H9 (cell line): Measurements from ENCODE around the gene NDUFB3. TPM values are rescaled to one million over a fixed set of nuclear protein-coding genes. Genes with fewer than 3 reads are reported as not detected.

Experiments used
- DNase-seq: peaks from one replicate; pipeline ENCODE4 v3.0.0-alpha.2; 2017
- H2AFZ ChIP-seq: one replicate; pipeline ENCODE4 v1.6.1; 2013; ENCODE audit warnings: mild to moderate bottlenecking, low read length, control low read depth, moderate library complexity
- H2AK5ac ChIP-seq: 2 replicates; pipeline ENCODE4 v1.6.1; 2013; ENCODE audit warnings: low read length, control low read depth, mixed read lengths; ENCODE audit not compliant: insufficient read length
- H2BK120ac ChIP-seq: one replicate; pipeline ENCODE4 v1.6.1; 2013; ENCODE audit warnings: low read depth, mild to moderate bottlenecking, low read length, control low read depth, inconsistent platforms; ENCODE audit not compliant: poor library complexity, severe bottlenecking
- H2BK12ac ChIP-seq: 2 replicates; pipeline ENCODE4 v1.6.1; 2013; ENCODE audit warnings: low read length, control low read depth, mixed read lengths, low read depth; ENCODE audit not compliant: insufficient read length
- H2BK15ac ChIP-seq: 2 replicates; pipeline ENCODE4 v1.6.1; 2013; ENCODE audit warnings: low read depth, low read length, control low read depth
- H2BK20ac ChIP-seq: one replicate; pipeline ENCODE4 v1.6.1; 2013; ENCODE audit warnings: low read depth, mild to moderate bottlenecking, low read length, control low read depth, inconsistent platforms; ENCODE audit not compliant: poor library complexity, severe bottlenecking
- H2BK5ac ChIP-seq: 2 replicates; pipeline ENCODE4 v1.6.1; 2013; ENCODE audit warnings: low read length, control low read depth, mixed read lengths; ENCODE audit not compliant: insufficient read length
- H3K14ac ChIP-seq: 2 replicates; pipeline ENCODE4 v1.6.1; 2013; ENCODE audit warnings: low read length, control low read depth; ENCODE audit not compliant: insufficient read depth
- H3K18ac ChIP-seq: 2 replicates; pipeline ENCODE4 v1.6.1; 2013; ENCODE audit warnings: low read depth, mild to moderate bottlenecking, mixed read lengths, low read length, control low read depth; ENCODE audit not compliant: insufficient read length
- H3K23ac ChIP-seq: 2 replicates; pipeline ENCODE4 v1.6.1; 2013; ENCODE audit warnings: low read length, control low read depth, mixed read lengths, low read depth; ENCODE audit not compliant: insufficient read length
- H3K23me2 ChIP-seq: 2 replicates; pipeline ENCODE4 v1.6.1; 2013; ENCODE audit warnings: low read depth, mild to moderate bottlenecking, mixed read lengths, low read length, control low read depth; ENCODE audit not compliant: insufficient read length, poor library complexity, severe bottlenecking
- H3K27ac ChIP-seq: 2 replicates; pipeline ENCODE4 v1.5.1; 2013; ENCODE audit warnings: low read length, control low read depth, mixed read lengths, low read depth; ENCODE audit not compliant: insufficient read length
- H3K27me3 ChIP-seq: 2 replicates; pipeline ENCODE4 v1.6.1; 2013; ENCODE audit warnings: low read length, control low read depth, inconsistent platforms; ENCODE audit not compliant: insufficient read depth
- H3K4ac ChIP-seq: 2 replicates; pipeline ENCODE4 v1.6.1; 2013; ENCODE audit warnings: low read depth, mild to moderate bottlenecking, control low read depth, inconsistent platforms, low read length, moderate library complexity
- H3K4me1 ChIP-seq: 2 replicates; pipeline ENCODE4 v1.6.1; 2013; ENCODE audit warnings: low read length, control low read depth, inconsistent platforms; ENCODE audit not compliant: insufficient read depth
- H3K4me2 ChIP-seq: 2 replicates; pipeline ENCODE4 v1.6.1; 2013; ENCODE audit warnings: low read length, control low read depth, mixed read lengths; ENCODE audit not compliant: insufficient read length, insufficient read depth
- H3K56ac ChIP-seq: 2 replicates; pipeline ENCODE4 v1.6.1; 2013; ENCODE audit warnings: low read depth, mild to moderate bottlenecking, mixed read lengths, low read length, control low read depth; ENCODE audit not compliant: insufficient read length
- H3K79me1 ChIP-seq: 2 replicates; pipeline ENCODE4 v1.6.1; 2013; ENCODE audit warnings: low read depth, mild to moderate bottlenecking, moderate library complexity, low read length, control low read depth, inconsistent platforms; ENCODE audit not compliant: insufficient read depth, poor library complexity, severe bottlenecking
- H3K79me2 ChIP-seq: 2 replicates; pipeline ENCODE4 v1.6.1; 2013; ENCODE audit warnings: low read length, control low read depth, inconsistent platforms; ENCODE audit not compliant: insufficient read depth
- H3K9ac ChIP-seq: 2 replicates; pipeline ENCODE4 v1.6.1; 2013; ENCODE audit warnings: low read length, control low read depth, mixed read lengths; ENCODE audit not compliant: insufficient read length; ENCODE audit errors: extremely low read depth
- H3K9me3 ChIP-seq: one replicate; pipeline ENCODE4 v1.6.1; 2013; ENCODE audit warnings: low read depth, low read length, inconsistent platforms; ENCODE audit not compliant: control insufficient read depth
- H3T11ph ChIP-seq: one replicate; pipeline ENCODE4 v1.6.1; 2013; ENCODE audit warnings: mild to moderate bottlenecking, low read length, control low read depth, inconsistent platforms
- H4K20me1 ChIP-seq: one replicate; pipeline ENCODE4 v1.6.1; 2013; ENCODE audit not compliant: control insufficient read depth, insufficient read length, insufficient read depth
- H4K5ac ChIP-seq: 2 replicates; pipeline ENCODE4 v1.6.1; 2013; ENCODE audit warnings: low read depth, mild to moderate bottlenecking, mixed read lengths, low read length, control low read depth; ENCODE audit not compliant: insufficient read length
- H4K8ac ChIP-seq: replicated peaks from 2 replicates; pipeline ENCODE4 v1.6.1; 2013; ENCODE audit warnings: low read length, control low read depth, mixed read lengths, low read depth; ENCODE audit not compliant: insufficient read length
- H4K91ac ChIP-seq: 2 replicates; pipeline ENCODE4 v1.6.1; 2013; ENCODE audit warnings: low read depth, mild to moderate bottlenecking, moderate library complexity, mixed read lengths, low read length, control low read depth; ENCODE audit not compliant: insufficient read length
- H3K27ac Mint-ChIP-seq, 3 experiments: 2 replicates in 2 of 3; 3 replicates in 1 of 3; pipeline ENCODE4 v1.8.0; 2020 to 2021; ENCODE audit warnings: mixed read lengths in 3 of 3, mild to moderate bottlenecking in 1 of 3, moderate library complexity in 1 of 3
- H3K27me3 Mint-ChIP-seq: 2 replicates; pipeline ENCODE4 v1.8.0; 2021; ENCODE audit warnings: low read depth, mild to moderate bottlenecking, moderate library complexity, mixed read lengths
- H3K36me3 Mint-ChIP-seq, 3 experiments: 2 replicates in 2 of 3; 3 replicates in 1 of 3; pipeline ENCODE4 v1.8.0; 2020 to 2021; ENCODE audit warnings: low read depth in 3 of 3, mixed read lengths in 3 of 3; ENCODE audit not compliant: insufficient read depth in 1 of 3
- H3K4me1 Mint-ChIP-seq, 2 experiments: 2 replicates each; pipeline ENCODE4 v1.8.0; 2020; ENCODE audit warnings: mixed read lengths in 2 of 2
- H3K4me3 Mint-ChIP-seq, 2 experiments: 2 replicates in 1 of 2; 3 replicates in 1 of 2; pipeline ENCODE4 v1.8.0; 2020 to 2021; ENCODE audit warnings: mild to moderate bottlenecking in 2 of 2, mixed read lengths in 2 of 2, moderate library complexity in 1 of 2
- H3K9me3 Mint-ChIP-seq, 2 experiments: 2 replicates in 1 of 2; 3 replicates in 1 of 2; pipeline ENCODE4 v1.8.0; 2020; ENCODE audit warnings: mild to moderate bottlenecking in 2 of 2, mixed read lengths in 2 of 2, moderate library complexity in 1 of 2
- CTCF ChIP-seq: fragments of 200-600 bp; sonication (generic); conservative IDR thresholded peaks from 3 replicates; pipeline ENCODE4 v1.8.0; 2021; ENCODE audit warnings: antibody characterized with exemption, mild to moderate bottlenecking
- WGBS: extraction: QIAGEN DNeasy Blood & Tissue Kit; methylation state at CpG from one replicate; pipeline ENCODE4 v1.1.7; 2013; ENCODE audit warnings: missing lambda C conversion rate, low lambda C conversion rate, mixed read lengths; ENCODE audit not compliant: insufficient read length; ENCODE audit errors: extremely low coverage; 5-methylcytosine and 5-hydroxymethylcytosine counted together
- long read RNA-seq: library from polyadenylated mRNA; unstranded; transcript quantifications from one replicate; pipeline ENCODE4 v2.0.0, GENCODE V29; 2020
- total RNA-seq: library from RNA; stranded (reverse); gene quantifications from 2 replicates; pipeline ENCODE4 v1.2.1, GENCODE V29; 2021

NDUFB3 gene
- 59.6 and 63.2 TPM in 2 replicates for total RNA-seq
- long read RNA-seq, transcript NDUFB3-201 (3 exons, 755 nt): major isoform, 11 of 16 reads
- long read RNA-seq, partial matches to known transcripts: 2 of 16 reads
- long read RNA-seq, other reads (novel, unspliced or antisense): 2 of 16 reads

- no peaks in the 10 kb centered on the region for H3K79me1 ChIP-seq
- peak within 1 kb of the TSS; percentile 76 for H2AFZ ChIP-seq
- no peak within 1 kb of the TSS for H3K56ac ChIP-seq
- H3K23me2 ChIP-seq: peaks cover 5% of the 10 kb centered on the region
- no peak within 1 kb of the TSS for H2BK120ac ChIP-seq
- peaks cover 3% of the 10 kb centered on the region; the same call in 1 of the 2 replicates for H3K79me2 ChIP-seq
- Mint-ChIP-seq H3K4me3 (peak within 1 kb of the TSS; percentile 90 to 96), H3K4me1 (peaks cover 13 to 28% of the 10 kb centered on the region in 2 experiments), H3K27me3 (peaks cover 1% of the 10 kb centered on the region; the same call in 1 of the 2 replicates), H3K27ac (peak within 1 kb of the TSS; percentile 97 to 99 (median 97)), H3K9me3 (no peaks in the 10 kb centered on the region; a peak in 1 of 5 replicates), H3K36me3 (no peaks in the 10 kb centered on the region)
- no peaks in the 10 kb centered on the region for H3K4me1 ChIP-seq
- no peak within 1 kb of the TSS for H3T11ph ChIP-seq
- H4K20me1 ChIP-seq: no peaks in the 10 kb centered on the region
- no peak for TF ChIP-seq CTCF
- no peaks in the 10 kb centered on the region for H3K27me3 ChIP-seq
- no peak within 1 kb of the TSS for H2BK12ac ChIP-seq
- H4K8ac ChIP-seq: no peak within 1 kb of the TSS
- no peak within 1 kb of the TSS for H2BK5ac ChIP-seq
- H3K4me2 ChIP-seq: peak within 1 kb of the TSS; percentile 70
- WGBS: no CpG with 5 or more reads among the region's 34 CpGs
- peak within 1 kb of the TSS; percentile 96 for H3K9ac ChIP-seq
- peak; percentile 94 for DNase-seq
- no peaks in the 10 kb centered on the region for H3K9me3 ChIP-seq
- no peak within 1 kb of the TSS for H2AK5ac ChIP-seq
- H3K4ac ChIP-seq: no peak within 1 kb of the TSS
- H2BK15ac ChIP-seq: no peak within 1 kb of the TSS
- H2BK20ac ChIP-seq: no peak within 1 kb of the TSS
- peak within 1 kb of the TSS; percentile 87; the same call in 1 of the 2 replicates for H3K14ac ChIP-seq
- H3K18ac ChIP-seq: peak within 1 kb of the TSS; percentile 86
- no peak within 1 kb of the TSS for H4K5ac ChIP-seq
- H3K27ac ChIP-seq: peak within 1 kb of the TSS; percentile 33
- H3K23ac ChIP-seq: no peak within 1 kb of the TSS
- H4K91ac ChIP-seq: no peak within 1 kb of the TSS
Observed at GRCh38 chr2:201071479-201072200, at the start of gene NDUFB3, which contains the start of gene HYCC2. TSS of gene NDUFB3 (plus strand) at chr2:201072001. CDS start at chr2:201078883, 6,882 bp downstream. TSS of gene HYCC2 (minus strand) at chr2:201071671. CDS start at chr2:201024009, 47,662 bp downstream.
